GM12874 (cell line): ENCODE measurements around the gene ATOH8.

Experiments used
- CTCF ChIP-seq: IDR thresholded peaks from 2 replicates; pipeline ENCODE4 v1.5.1; 2011; ENCODE audit warnings: low read depth, mild to moderate bottlenecking, control low read depth, low read length, moderate library complexity; ENCODE audit not compliant: insufficient read depth

ATOH8 gene

GRCh38 chr2:85734015-85734414 lies 19.8 kb upstream of the ATOH8 start:
- no peak for TF ChIP-seq CTCF

GRCh38 chr2:85734942-85735608 lies 18.7 kb upstream of the ATOH8 start:
- no peak for TF ChIP-seq CTCF

GRCh38 chr2:85735691-85736090 lies 18.1 kb upstream of the ATOH8 start:
- TF ChIP-seq CTCF: no peak

GRCh38 chr2:85736456-85737355 lies 17.1 kb upstream of the ATOH8 start:
- no peak for TF ChIP-seq CTCF

GRCh38 chr2:85737481-85737880 lies 16.3 kb upstream of the ATOH8 start:
- no peak for TF ChIP-seq CTCF

GRCh38 chr2:85737961-85738360 lies 15.8 kb upstream of the ATOH8 start:
- TF ChIP-seq CTCF: no peak

- no peak for TF ChIP-seq CTCF
Measured at GRCh38 chr2:85740193-85740592, 13.6 kb upstream of the ATOH8 start.
